ENCODE measurements around the gene KNCN.

The KNCN gene

GRCh38 chr1:46551597-46552095, at the start of gene KNCN:
Gene KNCN, minus strand, starts transcription at chr1:46551647. Its CDS starts 432 bp downstream, at chr1:46551215.
- DNase-seq (ENCODE audit: low read depth, low spot score): no peak
- H3K4me3 ChIP-seq (ENCODE audit: low read depth, low read length): no peak within 1 kb of the TSS
- in situ Hi-C loops (cut with HindIII; ENCODE audit: low sequenced_read_pairs): no loop called here
- no peak for TF ChIP-seq CTCF (IDR thresholded peaks at IDR 0.05; ENCODE audit: low read depth, low read length)

- DNase-seq (ENCODE audit: low read depth, low spot score): no peak
- H3K4me3 ChIP-seq (ENCODE audit: low read depth, low read length): no peak overlapping the region
- no peak for TF ChIP-seq CTCF (IDR thresholded peaks at IDR 0.05; ENCODE audit: low read depth, low read length)
- in situ Hi-C loops (cut with HindIII; ENCODE audit: low sequenced_read_pairs): no loop called here
These were observed 47.9 kb upstream of the KNCN start for GRCh38 chr1:46599059-46599970.

DNA sequence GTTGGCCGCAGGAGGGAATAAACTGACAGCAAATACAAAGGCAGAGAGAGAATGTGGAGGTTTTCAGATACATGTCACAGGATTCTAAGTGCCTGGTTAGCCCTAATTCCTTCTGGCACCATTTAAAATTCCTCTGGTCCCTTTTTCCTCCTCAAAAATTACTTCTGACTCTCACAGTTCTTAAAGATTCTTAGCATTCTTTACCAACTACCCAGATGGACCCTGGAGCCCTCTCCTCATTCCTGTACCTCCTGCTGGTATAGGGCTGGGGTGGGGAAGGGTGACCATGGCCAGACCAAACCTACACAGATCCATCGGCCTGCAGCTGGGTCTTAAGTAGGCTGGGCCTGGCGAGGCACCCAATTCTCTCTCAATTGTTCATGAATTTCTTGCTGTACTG, 45.4 kb upstream of the KNCN start:
- no peak for DNase-seq (ENCODE audit: low read depth, low spot score)
- TF ChIP-seq CTCF (IDR thresholded peaks at IDR 0.05; ENCODE audit: low read depth, low read length): no peak
- in situ Hi-C loops (cut with HindIII; ENCODE audit: low sequenced_read_pairs): no loop called here
- H3K4me3 ChIP-seq (ENCODE audit: low read depth, low read length): no peak overlapping the region

DNA sequence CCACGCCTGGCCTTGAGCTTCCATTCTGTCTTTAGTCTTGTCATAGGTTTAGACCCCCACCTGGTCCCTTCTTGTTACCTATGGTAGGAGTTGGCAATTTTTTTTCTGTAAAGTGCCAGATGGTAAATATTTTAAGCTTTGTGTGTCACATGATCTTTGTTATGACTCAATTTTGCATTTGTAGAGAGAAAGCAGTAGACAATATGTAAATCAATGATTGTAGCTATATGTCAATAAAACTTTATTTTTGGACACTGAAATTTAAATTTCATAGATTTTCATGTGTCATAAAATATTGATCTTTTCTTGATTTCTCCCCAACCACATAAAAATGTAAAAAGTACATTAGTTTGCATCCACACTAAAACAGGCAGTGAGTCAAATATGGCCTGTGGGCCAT, 44.6 kb upstream of the KNCN start:
- H3K4me3 ChIP-seq (ENCODE audit: low read depth, low read length): no peak overlapping the region
- DNase-seq (ENCODE audit: low read depth, low spot score): no peak
- in situ Hi-C loops (cut with HindIII; ENCODE audit: low sequenced_read_pairs): no loop called here
- no peak for TF ChIP-seq CTCF (IDR thresholded peaks at IDR 0.05; ENCODE audit: low read depth, low read length)

DNA sequence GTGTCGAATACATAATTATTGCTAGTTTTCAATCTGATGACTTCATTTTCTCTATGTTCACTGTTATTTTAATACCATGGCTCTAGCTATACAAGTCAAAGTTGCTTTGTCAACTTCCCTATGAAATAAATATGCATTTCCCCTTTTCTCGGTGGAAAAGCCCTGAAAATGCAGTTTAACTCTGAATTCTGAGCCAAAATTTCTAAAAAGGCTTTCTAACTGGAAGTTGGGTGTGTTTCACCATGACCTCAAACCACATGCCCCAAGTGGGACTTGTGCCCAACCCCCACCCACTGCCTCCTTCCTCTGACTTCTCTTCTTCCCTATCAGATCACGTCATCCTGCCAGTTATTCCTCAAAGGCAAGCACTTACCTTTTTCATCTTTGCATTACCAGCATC, 43.7 kb upstream of the KNCN start:
- H3K4me3 ChIP-seq (ENCODE audit: low read depth, low read length): no peak overlapping the region
- no peak for TF ChIP-seq CTCF (IDR thresholded peaks at IDR 0.05; ENCODE audit: low read depth, low read length)
- no peak for DNase-seq (ENCODE audit: low read depth, low spot score)
- in situ Hi-C loops (cut with HindIII; ENCODE audit: low sequenced_read_pairs): no loop called here

DNA sequence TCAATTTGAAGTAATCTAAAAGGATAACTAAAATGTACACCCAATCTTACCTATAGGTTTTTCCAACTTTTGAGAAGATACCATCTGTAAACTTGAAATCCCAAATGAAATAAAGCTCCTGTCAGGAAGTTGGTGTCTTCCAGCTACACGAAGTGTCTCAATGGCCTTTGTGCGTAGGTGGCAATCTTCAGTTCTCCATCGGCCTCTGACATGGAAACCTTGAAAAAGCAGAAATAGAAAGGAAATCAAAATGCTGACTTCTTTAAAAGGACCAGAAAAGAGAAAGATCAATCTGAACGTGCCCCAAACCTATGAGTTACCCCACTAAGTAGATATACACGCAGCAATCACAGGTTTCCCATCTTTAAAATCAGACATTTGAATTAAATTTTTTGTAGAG, 42.6 kb upstream of the KNCN start:
- in situ Hi-C loops (cut with HindIII; ENCODE audit: low sequenced_read_pairs): no loop called here
- TF ChIP-seq CTCF (IDR thresholded peaks at IDR 0.05; ENCODE audit: low read depth, low read length): no peak
- no peak overlapping the region for H3K4me3 ChIP-seq (ENCODE audit: low read depth, low read length)
- DNase-seq (ENCODE audit: low read depth, low spot score): no peak

Data from astrocyte of the spinal cord (primary cell).